ENCODE results near the gene COPA.

GRCh38 chr1:160354388-160354985 lies 11.4 kb upstream of the COPA start:
- TF ChIP-seq FOS (IDR thresholded peaks at IDR 0.05; ENCODE audit: borderline replicate concordance, extremely low read depth, insufficient read length) = no peak
- no peak for TF ChIP-seq ATF2 (IDR thresholded peaks at IDR 0.05; ENCODE audit: low read length)
- no peak for TF ChIP-seq IKZF2 (IDR thresholded peaks at IDR 0.05)
- no peak for TF ChIP-seq NKRF (conservative IDR thresholded peaks at IDR 0.05)

Data from GM12878 (cell line).